GM23338 (cell line): ENCODE results near the gene SIK2. TPM values are rescaled to one million over a fixed set of nuclear protein-coding genes. Genes with fewer than 3 reads are reported as not detected.

Experiments
- ATAC-seq: fragments of 200-7000 bp; cut with Tn5 transposase; 3 replicates; pipeline ENCODE4 v1.9.1; 2020
- DNase-seq: peaks from one replicate; pipeline ENCODE4 v3.0.0-alpha.2; 2015; ENCODE audit warnings: low spot score
- H2AFZ ChIP-seq: fragments of 200-600 bp; sonication (generic); 2 replicates; pipeline ENCODE4 v1.8.0; 2016; ENCODE audit warnings: antibody characterized with exemption, mild to moderate bottlenecking, moderate library complexity
- H3F3A ChIP-seq: fragments of 200-600 bp; sonication (generic); replicated peaks from 2 replicates; pipeline ENCODE4 v1.8.0; 2017; ENCODE audit warnings: antibody characterized with exemption, mixed run types, low read depth
- H3K27ac ChIP-seq: fragments of 200-600 bp; sonication (generic); 2 replicates; pipeline ENCODE4 v1.6.1; 2016; ENCODE audit warnings: low read depth
- H3K27me3 ChIP-seq: fragments of 200-600 bp; sonication (generic); 2 replicates; pipeline ENCODE4 v1.8.0; 2016; ENCODE audit warnings: mild to moderate bottlenecking, mixed run types, moderate library complexity; ENCODE audit not compliant: insufficient read depth
- H3K36me3 ChIP-seq: fragments of 200-600 bp; sonication (generic); 2 replicates; pipeline ENCODE4 v1.8.0; 2016; ENCODE audit warnings: mild to moderate bottlenecking; ENCODE audit not compliant: insufficient read depth
- H3K4me1 ChIP-seq: fragments of 200-600 bp; sonication (generic); 2 replicates; pipeline ENCODE4 v1.8.0; 2016; ENCODE audit warnings: mild to moderate bottlenecking, moderate library complexity; ENCODE audit not compliant: insufficient read depth
- H3K4me2 ChIP-seq: fragments of 200-600 bp; sonication (generic); 2 replicates; pipeline ENCODE4 v1.7.1; 2017; ENCODE audit warnings: mixed run types
- H3K4me3 ChIP-seq: fragments of 200-600 bp; sonication (generic); 2 replicates; pipeline ENCODE4 v1.6.1; 2016; ENCODE audit warnings: mixed run types
- H3K79me2 ChIP-seq: fragments of 200-600 bp; sonication (generic); replicated peaks from 2 replicates; pipeline ENCODE4 v1.8.0; 2017; ENCODE audit warnings: mild to moderate bottlenecking; ENCODE audit not compliant: insufficient read depth
- H3K9me2 ChIP-seq: fragments of 200-600 bp; sonication (generic); 2 replicates; pipeline ENCODE4 v1.8.0; 2017; ENCODE audit not compliant: insufficient read depth
- H4K20me1 ChIP-seq: fragments of 200-600 bp; sonication (generic); replicated peaks from 2 replicates; pipeline ENCODE4 v1.8.0; 2017; ENCODE audit warnings: mild to moderate bottlenecking; ENCODE audit not compliant: insufficient read depth
- H3K27ac Mint-ChIP-seq: 2 replicates; pipeline ENCODE4 v1.8.0; 2020; ENCODE audit warnings: inconsistent platforms, mild to moderate bottlenecking, moderate library complexity, mixed read lengths
- H3K27me3 Mint-ChIP-seq: 3 replicates; pipeline ENCODE4 v1.8.0; 2022; ENCODE audit warnings: low read depth, mild to moderate bottlenecking, moderate library complexity, mixed read lengths, inconsistent platforms; ENCODE audit not compliant: insufficient read depth, poor library complexity
- H3K36me3 Mint-ChIP-seq: 3 replicates; pipeline ENCODE4 v1.8.0; 2021; ENCODE audit warnings: low read depth, mild to moderate bottlenecking, inconsistent platforms, moderate library complexity, mixed read lengths
- H3K4me1 Mint-ChIP-seq: 3 replicates; pipeline ENCODE4 v1.8.0; 2020; ENCODE audit warnings: mild to moderate bottlenecking, inconsistent platforms, mixed read lengths
- H3K4me3 Mint-ChIP-seq: 3 replicates; pipeline ENCODE4 v1.8.0; 2021; ENCODE audit warnings: moderate library complexity, mild to moderate bottlenecking, inconsistent platforms, mixed read lengths
- H3K9me3 Mint-ChIP-seq: 3 replicates; pipeline ENCODE4 v1.8.0; 2020; ENCODE audit warnings: moderate library complexity, mild to moderate bottlenecking, inconsistent platforms, mixed read lengths
- CREB1 ChIP-seq: fragments of 250-450 bp; sonication (Bioruptor Pico); IDR thresholded peaks from 2 replicates; pipeline ENCODE4 v1.5.0; 2020; ENCODE audit warnings: low read depth, mild to moderate bottlenecking, moderate library complexity
- EZH2 ChIP-seq: fragments of 200-600 bp; sonication (generic); IDR thresholded peaks from one replicate; pipeline ENCODE4 v1.8.0; 2017; ENCODE audit warnings: antibody characterized with exemption, mild to moderate bottlenecking, low read depth; ENCODE audit not compliant: unreplicated experiment
- EZH2phosphoT487 ChIP-seq: fragments of 200-600 bp; sonication (generic); IDR thresholded peaks from one replicate; pipeline ENCODE4 v1.8.1; 2018; ENCODE audit warnings: antibody characterized with exemption; ENCODE audit not compliant: unreplicated experiment
- JUNB ChIP-seq: IDR thresholded peaks from one replicate; pipeline ENCODE4 v1.6.1; 2016; ENCODE audit warnings: antibody characterized with exemption; ENCODE audit not compliant: unreplicated experiment
- NANOG ChIP-seq: IDR thresholded peaks from 2 replicates; pipeline ENCODE4 v1.6.1; 2016; ENCODE audit warnings: antibody characterized with exemption, borderline replicate concordance
- POLR2AphosphoS5 ChIP-seq: IDR thresholded peaks from 2 replicates; pipeline ENCODE4 v1.6.1; 2016; ENCODE audit warnings: antibody characterized with exemption, low read depth
- ZNF114 ChIP-seq: fragments of 250-450 bp; sonication (Bioruptor Pico); IDR thresholded peaks from 2 replicates; pipeline ENCODE4 v1.5.0; 2020; ENCODE audit warnings: mild to moderate bottlenecking, moderate library complexity
- ZNF331 ChIP-seq: fragments of 250-450 bp; sonication (Bioruptor Pico); IDR thresholded peaks from 2 replicates; pipeline ENCODE4 v1.5.0; 2020; ENCODE audit warnings: low read depth, mild to moderate bottlenecking, moderate library complexity
- polyA plus RNA-seq: library from polyadenylated mRNA; unstranded; fragments of >200 nt; fragmentation: Nextera tagmentation; extraction: Ambion mirVana; gene quantifications from 2 replicates; pipeline ENCODE4 v1.2.1, GENCODE V29; 2016
- total RNA-seq: library from RNA; depleted of rRNA; stranded (reverse); fragments of >200 nt; shearing (Covaris generic); gene quantifications from 2 replicates; pipeline ENCODE4 v1.2.3, GENCODE V29; 2014
- TF ChIP-seq, protein P1 (sequence below): IDR thresholded peaks from 2 replicates; pipeline ENCODE4 v1.6.1; 2016; ENCODE audit warnings: antibody characterized with exemption
- TF ChIP-seq, protein P2 (sequence below): fragments of 250-450 bp; sonication (Bioruptor Pico); IDR thresholded peaks from 2 replicates; pipeline ENCODE4 v1.5.0; 2020; ENCODE audit warnings: mild to moderate bottlenecking, moderate library complexity
- TF ChIP-seq, protein P3 (sequence below), 2 experiments: fragments of 200-600 bp in 1 of 2; sonication (generic) in 1 of 2; conservative IDR thresholded peaks; 2 replicates each; pipeline versions ENCODE4 v1.5.1 to v1.6.1; 2016 to 2017; ENCODE audit warnings: antibody characterized with exemption in 2 of 2, low read depth in 2 of 2, mild to moderate bottlenecking in 2 of 2, moderate library complexity in 1 of 2
- TF ChIP-seq, protein P4 (sequence below): IDR thresholded peaks from one replicate; pipeline ENCODE4 v1.6.1; 2018; ENCODE audit warnings: antibody characterized with exemption; ENCODE audit not compliant: unreplicated experiment

SIK2 gene
- total and polyA plus RNA-seq, 2 experiments from 2014 or later, result 2.3 to 6.7 TPM

DNA sequence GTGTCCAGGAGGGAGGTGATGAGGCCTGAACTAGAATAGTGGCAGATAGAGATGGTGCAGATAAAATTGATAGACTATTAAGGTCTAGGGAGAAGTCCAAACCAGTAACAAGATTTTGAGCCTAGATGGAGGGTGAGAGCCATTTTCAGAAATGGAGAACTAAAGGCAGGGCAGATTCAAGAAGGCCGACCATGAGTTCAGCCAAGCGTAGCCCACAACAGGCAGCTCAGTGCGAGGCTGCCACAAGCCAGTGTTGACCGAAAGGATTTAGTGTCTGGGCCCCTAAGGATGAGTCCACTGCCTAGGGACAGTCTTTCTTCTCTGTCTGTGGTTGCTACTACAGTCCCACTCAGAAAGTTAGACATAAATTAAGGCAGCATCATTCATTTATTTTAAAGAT is 112.3 kb downstream of the SIK2 start (continued):
- no peak for TF ChIP-seq NANOG

DNA sequence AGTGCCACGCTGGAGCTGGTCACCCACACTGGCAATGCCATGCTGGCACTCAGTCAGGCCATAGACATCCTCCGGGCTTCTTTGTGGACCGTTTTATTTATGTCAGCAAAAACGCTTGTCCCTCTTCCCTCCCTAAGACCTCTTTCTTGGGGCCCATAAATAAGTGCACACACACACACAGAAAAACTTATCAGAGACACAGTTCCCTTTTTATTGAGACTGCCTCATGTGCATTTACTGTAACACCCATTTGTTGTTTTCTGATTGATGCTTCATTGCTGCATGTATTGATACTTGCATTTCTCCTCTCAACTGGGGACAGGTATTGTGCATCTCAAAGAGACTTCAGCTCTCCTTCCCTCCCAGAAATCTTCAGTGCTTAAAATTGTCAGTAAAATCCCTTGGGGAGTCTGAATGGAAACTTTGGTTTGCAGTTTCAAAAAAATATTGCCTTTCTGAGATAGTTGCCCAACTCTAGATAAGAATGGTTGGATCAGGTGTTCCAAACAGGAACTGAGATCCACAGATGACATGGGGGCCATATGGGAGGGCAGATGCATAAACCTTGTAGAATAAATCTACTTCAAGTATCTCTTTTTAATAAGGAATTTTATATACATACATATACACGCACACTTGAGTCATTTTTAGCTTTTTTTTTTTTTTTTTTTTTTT is 113.0 kb downstream of the SIK2 start:
- H3K9me2 ChIP-seq, result no peaks in the 10 kb centered on the region
- H2AFZ ChIP-seq, result no peak overlapping the region
- H3K79me2 ChIP-seq, result no peaks in the 10 kb centered on the region
- H3K4me1 ChIP-seq, result peaks cover 10% of the 10 kb centered on the region; the same call in 1 of the 2 replicates
- no peaks in the 10 kb centered on the region for H3K27me3 ChIP-seq
- Mint-ChIP-seq H3K4me3 (no peak overlapping the region), H3K4me1 (peaks cover 15% of the 10 kb centered on the region; the same call in 2 of the 3 replicates), H3K27ac (no peak overlapping the region), H3K27me3 (no peaks in the 10 kb centered on the region), H3K36me3 (peaks cover 11% of the 10 kb centered on the region), H3K9me3 (no peaks in the 10 kb centered on the region)
- ATAC-seq (no peak), DNase-seq (no peak)
- no peak overlapping the region; the same call in 1 of the 2 replicates for H3K27ac ChIP-seq
- H3K4me2 ChIP-seq, result no peak overlapping the region
- H3K4me3 ChIP-seq, result no peak overlapping the region
- no peaks in the 10 kb centered on the region for H3F3A ChIP-seq
- H3K36me3 ChIP-seq, result no peaks in the 10 kb centered on the region; the same call in 1 of the 2 replicates
- H4K20me1 ChIP-seq, result peaks cover 9% of the 10 kb centered on the region; the same call in 1 of the 2 replicates
- TF ChIP-seq ZNF331 (CRISPR knock-in tag), result no peak
- TF ChIP-seq, protein P1, sequence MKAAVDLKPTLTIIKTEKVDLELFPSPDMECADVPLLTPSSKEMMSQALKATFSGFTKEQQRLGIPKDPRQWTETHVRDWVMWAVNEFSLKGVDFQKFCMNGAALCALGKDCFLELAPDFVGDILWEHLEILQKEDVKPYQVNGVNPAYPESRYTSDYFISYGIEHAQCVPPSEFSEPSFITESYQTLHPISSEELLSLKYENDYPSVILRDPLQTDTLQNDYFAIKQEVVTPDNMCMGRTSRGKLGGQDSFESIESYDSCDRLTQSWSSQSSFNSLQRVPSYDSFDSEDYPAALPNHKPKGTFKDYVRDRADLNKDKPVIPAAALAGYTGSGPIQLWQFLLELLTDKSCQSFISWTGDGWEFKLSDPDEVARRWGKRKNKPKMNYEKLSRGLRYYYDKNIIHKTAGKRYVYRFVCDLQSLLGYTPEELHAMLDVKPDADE, result no peak
- TF ChIP-seq EZH2phosphoT487, result no peak
- no peak for TF ChIP-seq JUNB
- TF ChIP-seq, protein P2, sequence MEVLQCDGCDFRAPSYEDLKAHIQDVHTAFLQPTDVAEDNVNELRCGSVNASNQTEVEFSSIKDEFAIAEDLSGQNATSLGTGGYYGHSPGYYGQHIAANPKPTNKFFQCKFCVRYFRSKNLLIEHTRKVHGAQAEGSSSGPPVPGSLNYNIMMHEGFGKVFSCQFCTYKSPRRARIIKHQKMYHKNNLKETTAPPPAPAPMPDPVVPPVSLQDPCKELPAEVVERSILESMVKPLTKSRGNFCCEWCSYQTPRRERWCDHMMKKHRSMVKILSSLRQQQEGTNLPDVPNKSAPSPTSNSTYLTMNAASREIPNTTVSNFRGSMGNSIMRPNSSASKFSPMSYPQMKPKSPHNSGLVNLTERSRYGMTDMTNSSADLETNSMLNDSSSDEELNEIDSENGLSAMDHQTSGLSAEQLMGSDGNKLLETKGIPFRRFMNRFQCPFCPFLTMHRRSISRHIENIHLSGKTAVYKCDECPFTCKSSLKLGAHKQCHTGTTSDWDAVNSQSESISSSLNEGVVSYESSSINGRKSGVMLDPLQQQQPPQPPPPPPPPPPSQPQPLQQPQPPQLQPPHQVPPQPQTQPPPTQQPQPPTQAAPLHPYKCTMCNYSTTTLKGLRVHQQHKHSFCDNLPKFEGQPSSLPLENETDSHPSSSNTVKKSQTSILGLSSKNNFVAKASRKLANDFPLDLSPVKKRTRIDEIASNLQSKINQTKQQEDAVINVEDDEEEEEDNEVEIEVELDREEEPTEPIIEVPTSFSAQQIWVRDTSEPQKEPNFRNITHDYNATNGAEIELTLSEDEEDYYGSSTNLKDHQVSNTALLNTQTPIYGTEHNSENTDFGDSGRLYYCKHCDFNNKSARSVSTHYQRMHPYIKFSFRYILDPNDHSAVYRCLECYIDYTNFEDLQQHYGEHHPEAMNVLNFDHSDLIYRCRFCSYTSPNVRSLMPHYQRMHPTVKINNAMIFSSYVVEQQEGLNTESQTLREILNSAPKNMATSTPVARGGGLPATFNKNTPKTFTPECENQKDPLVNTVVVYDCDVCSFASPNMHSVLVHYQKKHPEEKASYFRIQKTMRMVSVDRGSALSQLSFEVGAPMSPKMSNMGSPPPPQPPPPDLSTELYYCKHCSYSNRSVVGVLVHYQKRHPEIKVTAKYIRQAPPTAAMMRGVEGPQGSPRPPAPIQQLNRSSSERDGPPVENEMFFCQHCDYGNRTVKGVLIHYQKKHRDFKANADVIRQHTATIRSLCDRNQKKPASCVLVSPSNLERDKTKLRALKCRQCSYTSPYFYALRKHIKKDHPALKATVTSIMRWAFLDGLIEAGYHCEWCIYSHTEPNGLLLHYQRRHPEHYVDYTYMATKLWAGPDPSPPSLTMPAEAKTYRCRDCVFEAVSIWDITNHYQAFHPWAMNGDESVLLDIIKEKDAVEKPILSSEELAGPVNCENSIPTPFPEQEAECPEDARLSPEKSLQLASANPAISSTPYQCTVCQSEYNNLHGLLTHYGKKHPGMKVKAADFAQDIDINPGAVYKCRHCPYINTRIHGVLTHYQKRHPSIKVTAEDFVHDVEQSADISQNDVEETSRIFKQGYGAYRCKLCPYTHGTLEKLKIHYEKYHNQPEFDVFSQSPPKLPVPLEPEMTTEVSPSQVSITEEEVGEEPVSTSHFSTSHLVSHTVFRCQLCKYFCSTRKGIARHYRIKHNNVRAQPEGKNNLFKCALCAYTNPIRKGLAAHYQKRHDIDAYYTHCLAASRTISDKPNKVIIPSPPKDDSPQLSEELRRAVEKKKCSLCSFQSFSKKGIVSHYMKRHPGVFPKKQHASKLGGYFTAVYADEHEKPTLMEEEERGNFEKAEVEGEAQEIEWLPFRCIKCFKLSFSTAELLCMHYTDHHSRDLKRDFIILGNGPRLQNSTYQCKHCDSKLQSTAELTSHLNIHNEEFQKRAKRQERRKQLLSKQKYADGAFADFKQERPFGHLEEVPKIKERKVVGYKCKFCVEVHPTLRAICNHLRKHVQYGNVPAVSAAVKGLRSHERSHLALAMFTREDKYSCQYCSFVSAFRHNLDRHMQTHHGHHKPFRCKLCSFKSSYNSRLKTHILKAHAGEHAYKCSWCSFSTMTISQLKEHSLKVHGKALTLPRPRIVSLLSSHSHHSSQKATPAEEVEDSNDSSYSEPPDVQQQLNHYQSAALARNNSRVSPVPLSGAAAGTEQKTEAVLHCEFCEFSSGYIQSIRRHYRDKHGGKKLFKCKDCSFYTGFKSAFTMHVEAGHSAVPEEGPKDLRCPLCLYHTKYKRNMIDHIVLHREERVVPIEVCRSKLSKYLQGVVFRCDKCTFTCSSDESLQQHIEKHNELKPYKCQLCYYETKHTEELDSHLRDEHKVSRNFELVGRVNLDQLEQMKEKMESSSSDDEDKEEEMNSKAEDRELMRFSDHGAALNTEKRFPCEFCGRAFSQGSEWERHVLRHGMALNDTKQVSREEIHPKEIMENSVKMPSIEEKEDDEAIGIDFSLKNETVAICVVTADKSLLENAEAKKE (CRISPR knock-in tag), result no peak
- no peak for TF ChIP-seq EZH2
- TF ChIP-seq, protein P3, sequence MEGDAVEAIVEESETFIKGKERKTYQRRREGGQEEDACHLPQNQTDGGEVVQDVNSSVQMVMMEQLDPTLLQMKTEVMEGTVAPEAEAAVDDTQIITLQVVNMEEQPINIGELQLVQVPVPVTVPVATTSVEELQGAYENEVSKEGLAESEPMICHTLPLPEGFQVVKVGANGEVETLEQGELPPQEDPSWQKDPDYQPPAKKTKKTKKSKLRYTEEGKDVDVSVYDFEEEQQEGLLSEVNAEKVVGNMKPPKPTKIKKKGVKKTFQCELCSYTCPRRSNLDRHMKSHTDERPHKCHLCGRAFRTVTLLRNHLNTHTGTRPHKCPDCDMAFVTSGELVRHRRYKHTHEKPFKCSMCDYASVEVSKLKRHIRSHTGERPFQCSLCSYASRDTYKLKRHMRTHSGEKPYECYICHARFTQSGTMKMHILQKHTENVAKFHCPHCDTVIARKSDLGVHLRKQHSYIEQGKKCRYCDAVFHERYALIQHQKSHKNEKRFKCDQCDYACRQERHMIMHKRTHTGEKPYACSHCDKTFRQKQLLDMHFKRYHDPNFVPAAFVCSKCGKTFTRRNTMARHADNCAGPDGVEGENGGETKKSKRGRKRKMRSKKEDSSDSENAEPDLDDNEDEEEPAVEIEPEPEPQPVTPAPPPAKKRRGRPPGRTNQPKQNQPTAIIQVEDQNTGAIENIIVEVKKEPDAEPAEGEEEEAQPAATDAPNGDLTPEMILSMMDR (conservative IDR thresholded peaks at IDR 0.05; ENCODE audit: low read depth in 2 of 2), result no peak
- TF ChIP-seq ZNF114 (CRISPR knock-in tag), result no peak
- TF ChIP-seq CREB1, result no peak
- TF ChIP-seq, protein P4, sequence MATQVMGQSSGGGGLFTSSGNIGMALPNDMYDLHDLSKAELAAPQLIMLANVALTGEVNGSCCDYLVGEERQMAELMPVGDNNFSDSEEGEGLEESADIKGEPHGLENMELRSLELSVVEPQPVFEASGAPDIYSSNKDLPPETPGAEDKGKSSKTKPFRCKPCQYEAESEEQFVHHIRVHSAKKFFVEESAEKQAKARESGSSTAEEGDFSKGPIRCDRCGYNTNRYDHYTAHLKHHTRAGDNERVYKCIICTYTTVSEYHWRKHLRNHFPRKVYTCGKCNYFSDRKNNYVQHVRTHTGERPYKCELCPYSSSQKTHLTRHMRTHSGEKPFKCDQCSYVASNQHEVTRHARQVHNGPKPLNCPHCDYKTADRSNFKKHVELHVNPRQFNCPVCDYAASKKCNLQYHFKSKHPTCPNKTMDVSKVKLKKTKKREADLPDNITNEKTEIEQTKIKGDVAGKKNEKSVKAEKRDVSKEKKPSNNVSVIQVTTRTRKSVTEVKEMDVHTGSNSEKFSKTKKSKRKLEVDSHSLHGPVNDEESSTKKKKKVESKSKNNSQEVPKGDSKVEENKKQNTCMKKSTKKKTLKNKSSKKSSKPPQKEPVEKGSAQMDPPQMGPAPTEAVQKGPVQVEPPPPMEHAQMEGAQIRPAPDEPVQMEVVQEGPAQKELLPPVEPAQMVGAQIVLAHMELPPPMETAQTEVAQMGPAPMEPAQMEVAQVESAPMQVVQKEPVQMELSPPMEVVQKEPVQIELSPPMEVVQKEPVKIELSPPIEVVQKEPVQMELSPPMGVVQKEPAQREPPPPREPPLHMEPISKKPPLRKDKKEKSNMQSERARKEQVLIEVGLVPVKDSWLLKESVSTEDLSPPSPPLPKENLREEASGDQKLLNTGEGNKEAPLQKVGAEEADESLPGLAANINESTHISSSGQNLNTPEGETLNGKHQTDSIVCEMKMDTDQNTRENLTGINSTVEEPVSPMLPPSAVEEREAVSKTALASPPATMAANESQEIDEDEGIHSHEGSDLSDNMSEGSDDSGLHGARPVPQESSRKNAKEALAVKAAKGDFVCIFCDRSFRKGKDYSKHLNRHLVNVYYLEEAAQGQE, result no peak
- no peak for TF ChIP-seq POLR2AphosphoS5
- TF ChIP-seq NANOG, result no peak
